ENCODE measurements around the gene PEAK1. TPM values are rescaled to one million over a fixed set of nuclear protein-coding genes. Genes with fewer than 3 reads are reported as not detected.

PEAK1 gene
- total RNA-seq, 2 donors from 2014 or later, result 25.4 to 38.4 TPM

GRCh38 chr15:77224352-77224751 lies 195.6 kb downstream of the PEAK1 start:
- H3K9ac ChIP-seq (ENCODE audit: extremely low read depth, low read length, poor library complexity, severe bottlenecking), result peak overlapping the region; percentile 3
- H3K4me3 Mint-ChIP-seq, result no peak overlapping the region
- no peak overlapping the region for H3K27ac ChIP-seq (ENCODE audit: low read depth, low read length)
- peaks cover 7% of the 10 kb centered on the region for H3K4me1 ChIP-seq (ENCODE audit: control insufficient read depth, insufficient read depth, low read length)
- no peak for TF ChIP-seq CTCF (conservative IDR thresholded peaks at IDR 0.05)
- H3K9me3 ChIP-seq (ENCODE audit: control insufficient read depth, low read length), result no peaks in the 10 kb centered on the region
- H3K27me3 Mint-ChIP-seq (ENCODE audit: insufficient read depth), result no peaks in the 10 kb centered on the region
- DNase-seq, result no peak
- no peaks in the 10 kb centered on the region for H3K36me3 ChIP-seq (ENCODE audit: control insufficient read depth, insufficient read depth, low read length)
- peak overlapping the region; percentile 74 for H3K27ac Mint-ChIP-seq
- H3K4me3 ChIP-seq (ENCODE audit: low read length), result peak overlapping the region; percentile 0
- WGBS, 2 experiments (ENCODE audit: insufficient coverage in 1 of 2, insufficient read length in 1 of 2), result 80% methylated on average over 1 of the region's 1 CpG; no CpG with 5 or more reads in 1 of the 2 experiments
- H3K36me3 Mint-ChIP-seq (ENCODE audit: low read depth), result no peaks in the 10 kb centered on the region
- peaks cover 38% of the 10 kb centered on the region for H3K4me1 Mint-ChIP-seq
- no peaks in the 10 kb centered on the region for H3K9me3 Mint-ChIP-seq
- no peaks in the 10 kb centered on the region for H3K27me3 ChIP-seq (ENCODE audit: control insufficient read depth, insufficient read depth, low read length, poor library complexity, severe bottlenecking)

GRCh38 chr15:77221708-77222107 lies 198.2 kb downstream of the PEAK1 start:
- TF ChIP-seq CTCF (conservative IDR thresholded peaks at IDR 0.05), result no peak
- Mint-ChIP-seq H3K4me1 (peaks cover 35% of the 10 kb centered on the region), H3K9me3 (no peaks in the 10 kb centered on the region), H3K27ac (no peak overlapping the region), H3K4me3 (no peak overlapping the region), H3K27me3 (ENCODE audit: insufficient read depth) (no peaks in the 10 kb centered on the region), H3K36me3 (ENCODE audit: low read depth) (no peaks in the 10 kb centered on the region)
- no peaks in the 10 kb centered on the region for H3K27me3 ChIP-seq (ENCODE audit: control insufficient read depth, insufficient read depth, low read length, poor library complexity, severe bottlenecking)
- WGBS, 2 experiments (ENCODE audit: insufficient coverage in 1 of 2, insufficient read length in 1 of 2), result 67 to 84% methylated on average over 1 to 3 of the region's 3 CpGs
- no peak overlapping the region for H3K4me3 ChIP-seq (ENCODE audit: low read length)
- no peaks in the 10 kb centered on the region for H3K36me3 ChIP-seq (ENCODE audit: control insufficient read depth, insufficient read depth, low read length)
- no peaks in the 10 kb centered on the region for H3K9me3 ChIP-seq (ENCODE audit: control insufficient read depth, low read length)
- H3K27ac ChIP-seq (ENCODE audit: low read depth, low read length), result no peak overlapping the region
- peaks cover 7% of the 10 kb centered on the region for H3K4me1 ChIP-seq (ENCODE audit: control insufficient read depth, insufficient read depth, low read length)
- H3K9ac ChIP-seq (ENCODE audit: extremely low read depth, low read length, poor library complexity, severe bottlenecking), result no peak overlapping the region
- DNase-seq, result no peak

GRCh38 chr15:77221174-77221573 lies 198.7 kb downstream of the PEAK1 start:
- no peaks in the 10 kb centered on the region for H3K9me3 ChIP-seq (ENCODE audit: control insufficient read depth, low read length)
- Mint-ChIP-seq H3K9me3 (no peaks in the 10 kb centered on the region), H3K27ac (no peak overlapping the region), H3K4me3 (no peak overlapping the region), H3K4me1 (peaks cover 35% of the 10 kb centered on the region), H3K27me3 (ENCODE audit: insufficient read depth) (no peaks in the 10 kb centered on the region), H3K36me3 (ENCODE audit: low read depth) (no peaks in the 10 kb centered on the region)
- H3K4me1 ChIP-seq (ENCODE audit: control insufficient read depth, insufficient read depth, low read length), result peaks cover 7% of the 10 kb centered on the region
- no peak overlapping the region for H3K9ac ChIP-seq (ENCODE audit: extremely low read depth, low read length, poor library complexity, severe bottlenecking)
- no peaks in the 10 kb centered on the region for H3K36me3 ChIP-seq (ENCODE audit: control insufficient read depth, insufficient read depth, low read length)
- H3K4me3 ChIP-seq (ENCODE audit: low read length), result no peak overlapping the region
- WGBS, 2 experiments (ENCODE audit: insufficient coverage in 1 of 2, insufficient read length in 1 of 2), result 88 to 89% methylated on average over 1 to 3 of the region's 3 CpGs
- no peak overlapping the region for H3K27ac ChIP-seq (ENCODE audit: low read depth, low read length)
- H3K27me3 ChIP-seq (ENCODE audit: control insufficient read depth, insufficient read depth, low read length, poor library complexity, severe bottlenecking), result no peaks in the 10 kb centered on the region
- no peak for DNase-seq
- no peak for TF ChIP-seq CTCF (conservative IDR thresholded peaks at IDR 0.05)

Measured in endodermal cell (in vitro differentiated cells).